ENCODE results near the gene FAM13A.

DNA sequence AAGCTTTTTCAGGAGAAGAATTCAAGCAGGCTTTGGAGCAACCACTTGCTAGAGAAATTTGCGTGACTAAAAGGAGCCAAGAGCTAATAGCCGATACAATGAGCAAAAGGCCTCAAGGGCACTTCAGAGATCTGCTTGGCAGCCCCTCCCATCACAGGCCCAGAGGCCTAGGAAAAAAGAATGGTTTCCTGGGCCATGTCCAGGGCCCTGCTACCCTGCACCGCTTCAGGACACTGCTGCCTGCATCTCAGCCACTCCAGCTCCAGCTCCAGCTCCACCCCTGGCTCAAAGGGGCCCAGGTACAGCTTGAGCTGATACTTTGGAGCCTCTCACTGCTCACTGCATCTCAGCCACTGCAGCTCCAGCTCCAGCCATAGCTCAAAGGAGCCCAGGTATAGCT, 98.9 kb downstream of the FAM13A start:
- TF ChIP-seq POLR2A (IDR thresholded peaks at IDR 0.05): no peak
- TF ChIP-seq, protein P1, sequence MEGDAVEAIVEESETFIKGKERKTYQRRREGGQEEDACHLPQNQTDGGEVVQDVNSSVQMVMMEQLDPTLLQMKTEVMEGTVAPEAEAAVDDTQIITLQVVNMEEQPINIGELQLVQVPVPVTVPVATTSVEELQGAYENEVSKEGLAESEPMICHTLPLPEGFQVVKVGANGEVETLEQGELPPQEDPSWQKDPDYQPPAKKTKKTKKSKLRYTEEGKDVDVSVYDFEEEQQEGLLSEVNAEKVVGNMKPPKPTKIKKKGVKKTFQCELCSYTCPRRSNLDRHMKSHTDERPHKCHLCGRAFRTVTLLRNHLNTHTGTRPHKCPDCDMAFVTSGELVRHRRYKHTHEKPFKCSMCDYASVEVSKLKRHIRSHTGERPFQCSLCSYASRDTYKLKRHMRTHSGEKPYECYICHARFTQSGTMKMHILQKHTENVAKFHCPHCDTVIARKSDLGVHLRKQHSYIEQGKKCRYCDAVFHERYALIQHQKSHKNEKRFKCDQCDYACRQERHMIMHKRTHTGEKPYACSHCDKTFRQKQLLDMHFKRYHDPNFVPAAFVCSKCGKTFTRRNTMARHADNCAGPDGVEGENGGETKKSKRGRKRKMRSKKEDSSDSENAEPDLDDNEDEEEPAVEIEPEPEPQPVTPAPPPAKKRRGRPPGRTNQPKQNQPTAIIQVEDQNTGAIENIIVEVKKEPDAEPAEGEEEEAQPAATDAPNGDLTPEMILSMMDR (IDR thresholded peaks at IDR 0.05 in 8 of 11, conservative IDR thresholded peaks at IDR 0.05 in 3 of 11): no peak
